SK-N-SH (cell line): ENCODE measurements around the gene SLAMF1. TPM values are rescaled to one million over a fixed set of nuclear protein-coding genes. Genes with fewer than 3 reads are reported as not detected.
"Not testable (repeated sequence)": the region's sequence is repeated elsewhere in the genome, so short reads cannot be mapped to it uniquely, and the experiment has no call there.

Experiments used
- CTCF ChIA-PET: fragments of 300-600, 350-600 bp; formaldehyde crosslinking; extraction: SDS; loops from one replicate; lab custom pipeline; 2021; lab: Yijun Ruan, JAX
- POLR2A ChIA-PET: fragments of 350-600 bp; sonication (Branson Sonifier 250); formaldehyde crosslinking; extraction: SDS; loops from one replicate; lab custom pipeline; 2020; ENCODE audit warnings: antibody characterized with exemption, inconsistent platforms; lab: Yijun Ruan, JAX
- DNase-seq: peaks from one replicate; pipeline ENCODE4 v3.0.0; 2012
- H2AFZ ChIP-seq: fragments of 200-600 bp; sonication (generic); 2 replicates; pipeline ENCODE4 v1.8.1; 2016; ENCODE audit warnings: antibody characterized with exemption, mild to moderate bottlenecking, low read depth
- H3F3A ChIP-seq: fragments of 200-600 bp; sonication (generic); replicated peaks from 2 replicates; pipeline ENCODE3; 2016; ENCODE audit warnings: antibody characterized with exemption, mild to moderate bottlenecking; ENCODE audit not compliant: insufficient read depth
- H3K27ac ChIP-seq, 2 experiments: fragments of 200-500 bp in 1 of 2; fragments of 200-600 bp in 1 of 2; sonication (Bioruptor generic) in 1 of 2; sonication (generic), shearing (Covaris generic) in 1 of 2; 2 replicates each; pipeline versions ENCODE4 v1.5.1 to v1.6.1; 2014 to 2016; ENCODE audit warnings: low read depth in 2 of 2, inconsistent platforms in 1 of 2, low read length in 1 of 2, mild to moderate bottlenecking in 1 of 2, mixed read lengths in 1 of 2
- H3K27me3 ChIP-seq: fragments of 200-600 bp; sonication (generic), shearing (Covaris generic); 2 replicates; pipeline ENCODE4 v1.6.1; 2016; ENCODE audit warnings: mixed run types; ENCODE audit not compliant: insufficient read depth
- H3K36me3 ChIP-seq, 2 experiments: fragments of 200-500 bp in 1 of 2; fragments of 200-600 bp in 1 of 2; sonication (Bioruptor generic) in 1 of 2; sonication (generic) in 1 of 2; replicated peaks in 1 of 2; 2 replicates each; pipeline versions ENCODE3 to v1.5.1; 2014 to 2016; ENCODE audit warnings: low read length in 1 of 2, mild to moderate bottlenecking in 1 of 2; ENCODE audit not compliant: insufficient read depth in 2 of 2, control insufficient read depth in 1 of 2
- H3K4me1 ChIP-seq, 2 experiments: fragments of 200-500 bp in 1 of 2; fragments of 200-600 bp in 1 of 2; sonication (Bioruptor generic) in 1 of 2; sonication (generic), shearing (Covaris generic) in 1 of 2; 2 replicates each; pipeline versions ENCODE4 v1.5.1 to v1.6.1; 2014 to 2016; ENCODE audit warnings: low read depth in 1 of 2, low read length in 1 of 2, mixed run types in 1 of 2; ENCODE audit not compliant: insufficient read depth in 2 of 2, control insufficient read depth in 1 of 2
- H3K4me2 ChIP-seq: fragments of 200-600 bp; sonication (generic), shearing (Covaris generic); 2 replicates; pipeline ENCODE4 v1.6.1; 2017; ENCODE audit warnings: mixed run types
- H3K4me3 ChIP-seq, 2 experiments: fragments of 200-500 bp in 1 of 2; fragments of 200-600 bp in 1 of 2; sonication (Bioruptor generic) in 1 of 2; sonication (generic), shearing (Covaris generic) in 1 of 2; 2 replicates each; pipeline versions ENCODE4 v1.5.1 to v1.8.1; 2014 to 2016; ENCODE audit warnings: low read depth in 2 of 2, inconsistent platforms in 1 of 2, low read length in 1 of 2, mild to moderate bottlenecking in 1 of 2, mixed read lengths in 1 of 2, moderate library complexity in 1 of 2
- H3K79me2 ChIP-seq: fragments of 200-600 bp; sonication (generic); 2 replicates; pipeline ENCODE4 v1.8.1; 2017; ENCODE audit warnings: mild to moderate bottlenecking; ENCODE audit not compliant: insufficient read depth
- H3K9ac ChIP-seq: fragments of 200-600 bp; sonication (generic); 2 replicates; pipeline ENCODE4 v1.6.1; 2017; ENCODE audit warnings: mixed run types
- H3K9me2 ChIP-seq: fragments of 200-600 bp; sonication (generic); 2 replicates; pipeline ENCODE4 v1.6.1; 2017; ENCODE audit warnings: mixed run types
- H3K9me3 ChIP-seq: fragments of 200-600 bp; sonication (generic); 2 replicates; pipeline ENCODE4 v1.6.1; 2017; ENCODE audit warnings: mixed run types, mild to moderate bottlenecking, moderate library complexity
- H4K20me1 ChIP-seq: fragments of 200-600 bp; sonication (generic); 2 replicates; pipeline ENCODE4 v1.6.1; 2017; ENCODE audit warnings: mild to moderate bottlenecking, mixed run types; ENCODE audit not compliant: insufficient read depth
- CHD2 ChIP-seq: fragments of 150-350 bp; IDR thresholded peaks from 2 replicates; pipeline ENCODE4 v1.6.1; 2018; ENCODE audit warnings: low read length; ENCODE audit not compliant: partially characterized antibody
- CTCF ChIP-seq: fragments of 200-600 bp; sonication (generic); IDR thresholded peaks from 2 replicates; pipeline ENCODE4 v1.6.1; 2017; ENCODE audit warnings: antibody characterized with exemption, mild to moderate bottlenecking, moderate library complexity
- EZH2phosphoT487 ChIP-seq: fragments of 200-600 bp; sonication (generic); IDR thresholded peaks from 2 replicates; pipeline ENCODE4 v1.6.1; 2017; ENCODE audit warnings: low read depth, mixed run types, mild to moderate bottlenecking, antibody characterized with exemption, moderate library complexity, borderline replicate concordance
- FOSL2 ChIP-seq: IDR thresholded peaks from 2 replicates; pipeline ENCODE4 v1.4.0; 2012; ENCODE audit warnings: low read depth, mild to moderate bottlenecking, moderate library complexity, borderline replicate concordance
- FOXJ3 ChIP-seq: sonication (generic); formaldehyde crosslinking; IDR thresholded peaks from 2 replicates; pipeline ENCODE4 v1.5.1; 2020; ENCODE audit warnings: mild to moderate bottlenecking, missing genetic modification reagents
- GATA2 ChIP-seq: sonication (generic); formaldehyde crosslinking; IDR thresholded peaks from 2 replicates; pipeline ENCODE4 v1.5.0; 2020; ENCODE audit warnings: mild to moderate bottlenecking, missing genetic modification reagents
- IRF3 ChIP-seq: fragments of 150-350 bp; IDR thresholded peaks from 2 replicates; pipeline ENCODE4 v1.6.1; 2016; ENCODE audit warnings: mild to moderate bottlenecking, low read depth, low read length
- MEF2A ChIP-seq: IDR thresholded peaks from 2 replicates; pipeline ENCODE4 v1.4.0; 2012; ENCODE audit warnings: low read depth, borderline replicate concordance
- NFIC ChIP-seq: IDR thresholded peaks from 2 replicates; pipeline ENCODE4 v1.4.0; 2012; ENCODE audit warnings: borderline replicate concordance
- NRF1 ChIP-seq: IDR thresholded peaks from 2 replicates; pipeline ENCODE4 v1.6.1; 2012; ENCODE audit warnings: low read depth, mild to moderate bottlenecking, low read length
- PBX3 ChIP-seq: IDR thresholded peaks from 2 replicates; pipeline ENCODE4; 2012
- POLR2AphosphoS5 ChIP-seq: IDR thresholded peaks from 2 replicates; pipeline ENCODE4 v1.6.1; 2012; ENCODE audit warnings: low read depth, low read length
- RAD21 ChIP-seq: IDR thresholded peaks from 2 replicates; pipeline ENCODE4 v1.6.1; 2012; ENCODE audit warnings: mild to moderate bottlenecking, low read length
- RCOR1 ChIP-seq: fragments of 150-350 bp; IDR thresholded peaks from 2 replicates; pipeline ENCODE4 v1.6.1; 2017; ENCODE audit warnings: antibody characterized with exemption, low read length
- REST ChIP-seq: IDR thresholded peaks from 2 replicates; pipeline ENCODE4 v1.6.1; 2012; ENCODE audit warnings: mild to moderate bottlenecking, low read depth, low read length, moderate library complexity
- SIN3A ChIP-seq: IDR thresholded peaks from 2 replicates; pipeline ENCODE4 v1.6.1; 2012; ENCODE audit warnings: low read depth, mild to moderate bottlenecking, low read length, moderate library complexity, borderline replicate concordance
- TCF12 ChIP-seq: IDR thresholded peaks from 2 replicates; pipeline ENCODE4 v1.4.0; 2012
- TEAD4 ChIP-seq: IDR thresholded peaks from 2 replicates; pipeline ENCODE4 v1.4.0; 2012; ENCODE audit warnings: mild to moderate bottlenecking, borderline replicate concordance; ENCODE audit not compliant: insufficient read depth
- USF1 ChIP-seq: IDR thresholded peaks from 2 replicates; pipeline ENCODE4 v1.4.0; 2012; ENCODE audit warnings: low read depth, borderline replicate concordance
- WGBS: methylation state at CpG from one replicate; pipeline ENCODE4 v1.1.6; 2017; ENCODE audit warnings: low lambda C conversion rate; 5-methylcytosine and 5-hydroxymethylcytosine counted together
- polyA plus RNA-seq, 3 experiments: library from polyadenylated mRNA; depleted of rRNA; stranded (reverse); fragments of >200 nt; gene quantifications; 2 replicates each; pipeline ENCODE4 v1.2.3, GENCODE V29; 2012
- TF ChIP-seq, protein P1 (sequence below): IDR thresholded peaks from 2 replicates; pipeline ENCODE4 v1.4.0; 2012; ENCODE audit warnings: low read depth

SLAMF1 gene
- not detected in 2 replicates for polyA plus RNA-seq (2012; rRNA removed)
- not detected in 2 replicates for polyA plus RNA-seq (2012; cell fraction: cytosol; rRNA removed)
- polyA plus RNA-seq (2012; cell fraction: nucleus; rRNA removed): not detected in 2 replicates

DNA sequence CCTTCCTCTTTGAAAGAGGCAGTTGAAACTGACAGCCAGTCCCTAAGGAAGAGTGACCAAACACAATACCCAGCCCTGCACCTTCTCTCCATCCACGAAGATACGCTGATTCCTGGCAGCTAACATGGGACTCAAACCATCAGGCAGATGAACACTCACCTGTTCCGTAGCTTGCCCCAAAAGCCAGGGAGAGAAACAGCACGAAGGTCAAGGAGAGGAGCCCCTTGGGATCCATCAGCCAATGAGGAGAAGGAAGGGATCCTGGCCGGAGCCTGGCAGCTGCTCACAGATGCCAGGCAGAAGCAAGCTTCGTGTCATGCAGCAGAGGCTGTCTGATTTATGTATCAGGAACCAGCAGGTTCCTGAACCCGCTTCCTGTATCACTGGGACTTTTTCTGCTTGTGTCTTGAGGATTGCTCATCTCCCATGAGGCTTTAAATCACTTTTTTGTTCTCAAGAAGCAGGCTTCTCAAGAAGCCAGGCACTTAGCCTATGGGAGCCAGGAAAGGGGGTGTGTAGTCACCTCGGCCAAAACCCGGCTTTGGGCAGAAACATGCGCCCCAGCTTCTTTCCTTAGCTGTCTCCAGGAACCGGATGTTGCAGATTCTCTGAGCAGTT, at the start of gene SLAMF1:
TSS of gene SLAMF1 (minus strand) at position 334 of the 618 bp plus-strand sequence. CDS start at position 235, 99 bp downstream.
- 4% methylated on average over 10 of the region's 11 CpGs for WGBS
- Histone ChIP-seq H3K9me3 (no peaks in the 10 kb centered on the region), H3K9me2 (no peaks in the 10 kb centered on the region), H3K4me2 (no peak within 1 kb of the TSS), H3F3A (no peaks in the 10 kb centered on the region), H4K20me1 (no peaks in the 10 kb centered on the region), H3K27ac (no peak within 1 kb of the TSS), H3K9ac (no peak within 1 kb of the TSS), H3K4me3 (no peak within 1 kb of the TSS), H3K27me3 (peaks cover 5% of the 10 kb centered on the region; the same call in 1 of the 2 replicates), H3K79me2 (no peaks in the 10 kb centered on the region), H3K4me1 (no peaks in the 10 kb centered on the region; a peak in 1 of 4 replicates), H2AFZ (no peak within 1 kb of the TSS)
- ChIA-PET CTCF (no interaction called here), POLR2A (no interaction called here)
- no peak for DNase-seq
- no peak for TF ChIP-seq NFIC
- TF ChIP-seq EZH2phosphoT487: no peak
- no peak for TF ChIP-seq SIN3A
- TF ChIP-seq, protein P1, sequence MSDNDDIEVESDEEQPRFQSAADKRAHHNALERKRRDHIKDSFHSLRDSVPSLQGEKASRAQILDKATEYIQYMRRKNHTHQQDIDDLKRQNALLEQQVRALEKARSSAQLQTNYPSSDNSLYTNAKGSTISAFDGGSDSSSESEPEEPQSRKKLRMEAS: no peak
- TF ChIP-seq POLR2AphosphoS5: no peak
- TF ChIP-seq NRF1: no peak
- TF ChIP-seq RAD21: no peak
- no peak for TF ChIP-seq TCF12
- TF ChIP-seq CTCF: no peak
- TF ChIP-seq FOXJ3 (CRISPR knock-in tag): no peak
- TF ChIP-seq REST: no peak
- TF ChIP-seq TEAD4: no peak
- TF ChIP-seq IRF3: no peak
- no peak for TF ChIP-seq FOSL2
- TF ChIP-seq RCOR1: no peak
- no peak for TF ChIP-seq CHD2
- no peak for TF ChIP-seq PBX3
- TF ChIP-seq GATA2: no peak
- TF ChIP-seq USF1: no peak
- TF ChIP-seq MEF2A: no peak
- TF ChIP-seq, all 33 proteins: peak for 0
- no peaks in the 10 kb centered on the region for H3K36me3 ChIP-seq

GRCh38 chr1:160692390-160692789, 45.5 kb upstream of the SLAMF1 start:
- 17% methylated on average over 10 of the region's 10 CpGs for WGBS
- H3K27me3 ChIP-seq: peaks cover 18% of the 10 kb centered on the region; the same call in 1 of the 2 replicates
- H3K27ac ChIP-seq, DNase-seq, H3K36me3 ChIP-seq, H3K9ac ChIP-seq, H3K4me2 ChIP-seq, H3K9me2 ChIP-seq, H3K9me3 ChIP-seq, H2AFZ ChIP-seq, H3K4me1 ChIP-seq, H3K79me2 ChIP-seq, CTCF ChIA-PET, H3K4me3 ChIP-seq, POLR2A ChIA-PET, H4K20me1 ChIP-seq, H3F3A ChIP-seq: not testable (repeated sequence)
